Stomach smooth muscle (tissue), 2 donors: ENCODE data around the gene C17orf58.
"Not testable (repeated sequence)": the region's sequence is repeated elsewhere in the genome, so short reads cannot be mapped to it uniquely, and the experiment has no call there.

Experiments used
- H3K27ac ChIP-seq: one replicate; pipeline ENCODE4 v1.7.0; 2013; ENCODE audit warnings: mild to moderate bottlenecking, low read length, inconsistent platforms
- H3K27me3 ChIP-seq, 2 donors: one replicate each; pipeline ENCODE4 v1.7.0; 2013; ENCODE audit warnings: low read length in 2 of 2; ENCODE audit not compliant: insufficient read depth in 2 of 2, control insufficient read depth in 1 of 2
- H3K36me3 ChIP-seq, 2 donors: one replicate each; pipeline ENCODE4 v1.7.0; 2013; ENCODE audit warnings: low read length in 2 of 2; ENCODE audit not compliant: control insufficient read depth in 2 of 2, insufficient read depth in 2 of 2
- H3K4me1 ChIP-seq: one replicate; pipeline ENCODE4 v1.7.0; 2013; ENCODE audit warnings: low read length; ENCODE audit not compliant: control insufficient read depth, insufficient read depth
- H3K4me3 ChIP-seq, 2 donors: one replicate each; pipeline ENCODE4 v1.7.0; 2013; ENCODE audit warnings: low read length in 2 of 2
- H3K9ac ChIP-seq, 2 donors: one replicate each; pipeline ENCODE4 v1.7.0; 2013; ENCODE audit warnings: low read length in 2 of 2, mild to moderate bottlenecking in 1 of 2
- H3K9me3 ChIP-seq, 2 donors: one replicate each; pipeline ENCODE4 v1.7.0; 2013; ENCODE audit warnings: low read length in 2 of 2; ENCODE audit not compliant: control insufficient read depth in 2 of 2
- donor health status: healthy.
- donor health status: Pancreatic carcinoma.

C17orf58 gene

DNA sequence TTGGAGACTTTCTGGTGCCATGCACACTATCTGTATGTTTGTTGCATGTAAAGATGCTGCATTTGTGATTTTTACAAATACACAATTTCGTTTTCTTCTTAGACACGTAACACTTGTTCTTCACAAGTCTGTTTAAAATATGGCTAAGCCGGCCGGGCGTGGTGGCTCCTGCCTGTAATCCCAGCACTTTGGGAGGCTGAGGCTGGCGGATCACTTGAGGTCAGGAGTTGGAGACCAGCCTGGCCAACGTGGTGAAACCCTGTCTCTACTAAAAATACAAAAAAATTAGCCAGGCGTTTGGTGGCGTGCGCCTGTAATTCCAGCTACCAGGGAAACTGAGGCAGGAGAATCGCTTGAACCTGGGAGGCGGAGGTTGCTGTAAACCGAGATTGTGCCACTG is 24.5 kb upstream of the C17orf58 start:
- H3K4me1 ChIP-seq, H3K9me3 ChIP-seq, H3K27me3 ChIP-seq, H3K36me3 ChIP-seq: not testable (repeated sequence)
- Histone ChIP-seq H3K27ac (peak overlapping the region; percentile 78), H3K4me3 (peak overlapping the region; percentile 74 to 81), H3K9ac (peak overlapping the region; percentile 87 to 91)

DNA sequence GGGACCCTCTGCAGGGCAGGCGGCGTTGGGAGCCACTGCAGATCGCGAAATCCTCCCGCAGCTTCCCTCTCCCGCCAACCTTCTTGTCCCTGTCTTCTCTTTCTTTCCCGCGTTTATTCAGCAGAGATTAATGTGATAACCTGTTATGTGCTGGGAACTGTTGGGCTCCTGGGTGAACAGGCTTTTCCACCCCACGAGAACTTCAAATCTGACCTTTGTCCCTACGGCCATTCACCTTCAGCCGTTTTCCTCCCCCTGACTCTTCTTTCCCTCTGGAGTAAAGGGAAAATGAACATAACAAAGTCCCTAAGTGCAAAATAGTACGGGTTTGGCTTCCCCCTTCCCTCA is 24.1 kb upstream of the C17orf58 start:
- H3K4me3 ChIP-seq: peak overlapping the region; percentile 74 to 81
- no peaks in the 10 kb centered on the region for H3K27me3 ChIP-seq
- H3K36me3 ChIP-seq: no peaks in the 10 kb centered on the region
- peak overlapping the region; percentile 78 for H3K27ac ChIP-seq
- H3K9me3 ChIP-seq: no peaks in the 10 kb centered on the region
- peaks cover 3% of the 10 kb centered on the region for H3K4me1 ChIP-seq
- H3K9ac ChIP-seq: peak overlapping the region; percentile 87 to 91

DNA sequence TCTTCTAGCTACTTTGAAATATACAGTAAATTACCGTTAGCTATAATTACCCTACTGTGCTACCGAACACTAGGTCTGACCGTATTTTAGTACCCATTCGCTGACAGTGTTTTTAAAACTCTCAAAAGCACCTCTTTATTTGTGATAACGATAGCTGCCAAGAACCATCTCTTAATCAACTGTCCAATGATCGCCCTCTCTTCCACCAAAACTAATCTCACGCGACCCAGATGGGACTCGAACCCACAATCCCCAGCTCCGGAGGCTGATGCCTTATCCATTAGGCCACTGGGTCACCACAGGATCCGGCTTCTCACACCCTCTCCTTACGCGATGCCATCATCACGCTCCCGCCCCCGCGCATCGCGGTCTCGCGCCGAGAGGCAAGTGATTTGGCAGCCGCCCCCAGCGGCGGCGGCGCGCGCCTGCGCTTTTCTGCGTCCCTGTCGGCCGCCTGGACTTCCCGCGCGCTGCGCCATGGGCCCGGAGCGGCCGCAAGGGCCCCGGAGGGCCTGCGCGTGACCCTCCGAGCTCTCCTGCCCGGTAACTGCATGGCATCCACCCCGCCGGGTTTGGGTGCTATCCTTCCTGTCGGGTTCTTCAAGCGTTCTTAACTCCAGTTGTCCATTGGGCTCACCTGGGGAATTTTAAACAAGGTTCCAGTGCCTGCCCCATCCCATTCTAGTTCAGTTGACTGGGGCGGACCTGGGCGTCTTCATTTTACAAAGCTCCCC is 23.6 kb upstream of the C17orf58 start:
- peak overlapping the region; percentile 74 to 81 for H3K4me3 ChIP-seq
- H3K27me3 ChIP-seq: no peaks in the 10 kb centered on the region
- H3K27ac ChIP-seq: peak overlapping the region; percentile 78
- H3K4me1 ChIP-seq: peaks cover 3% of the 10 kb centered on the region
- peak overlapping the region; percentile 87 to 91 for H3K9ac ChIP-seq
- no peaks in the 10 kb centered on the region for H3K36me3 ChIP-seq
- no peaks in the 10 kb centered on the region for H3K9me3 ChIP-seq

DNA sequence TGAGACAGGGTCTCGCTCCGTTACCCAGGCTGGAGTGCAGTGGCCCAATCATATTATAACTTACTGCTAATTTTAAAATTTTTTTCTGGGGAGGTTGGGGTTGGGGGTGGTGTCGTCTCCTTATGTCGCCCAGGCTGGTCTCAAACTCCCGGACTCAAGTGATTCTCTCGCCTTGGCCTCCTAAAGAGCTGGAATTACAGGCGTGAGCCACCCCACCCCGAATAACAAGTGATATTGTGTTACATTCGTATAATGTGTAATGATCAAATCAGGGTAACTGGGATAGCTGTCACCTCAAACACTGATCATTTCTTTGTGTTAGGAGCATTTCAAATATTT is 23.0 kb upstream of the C17orf58 start:
- peak overlapping the region; percentile 78 for H3K27ac ChIP-seq
- peaks cover 3% of the 10 kb centered on the region for H3K4me1 ChIP-seq
- peak overlapping the region in 1 of 2 donors; percentile 81 for H3K4me3 ChIP-seq
- no peaks in the 10 kb centered on the region for H3K27me3 ChIP-seq
- H3K9me3 ChIP-seq: no peaks in the 10 kb centered on the region
- no peak overlapping the region for H3K9ac ChIP-seq
- no peaks in the 10 kb centered on the region for H3K36me3 ChIP-seq

DNA sequence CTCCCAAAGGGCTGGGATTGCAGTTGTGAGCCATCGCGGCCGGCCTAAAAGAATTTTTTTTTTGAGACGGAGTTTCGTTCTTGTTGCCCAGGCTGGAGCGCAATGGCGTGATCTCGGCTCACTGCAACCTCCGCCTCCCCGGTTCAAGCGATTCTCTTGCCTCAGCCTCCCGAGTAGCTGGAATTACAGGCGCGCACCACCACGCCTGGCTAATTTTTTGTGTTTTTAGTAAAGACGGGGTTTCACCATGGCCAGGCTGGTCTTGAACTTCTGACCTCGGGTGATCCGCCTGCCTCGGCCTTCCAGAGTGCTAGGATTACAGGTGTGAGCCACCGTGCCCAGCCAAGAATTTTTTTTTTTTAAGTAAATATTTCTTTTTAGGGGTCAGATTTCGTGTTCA is 22.2 kb upstream of the C17orf58 start:
- not testable (repeated sequence) for H3K9me3 ChIP-seq, H3K4me1 ChIP-seq, H3K27ac ChIP-seq, H3K36me3 ChIP-seq, H3K4me3 ChIP-seq, H3K9ac ChIP-seq, H3K27me3 ChIP-seq

DNA sequence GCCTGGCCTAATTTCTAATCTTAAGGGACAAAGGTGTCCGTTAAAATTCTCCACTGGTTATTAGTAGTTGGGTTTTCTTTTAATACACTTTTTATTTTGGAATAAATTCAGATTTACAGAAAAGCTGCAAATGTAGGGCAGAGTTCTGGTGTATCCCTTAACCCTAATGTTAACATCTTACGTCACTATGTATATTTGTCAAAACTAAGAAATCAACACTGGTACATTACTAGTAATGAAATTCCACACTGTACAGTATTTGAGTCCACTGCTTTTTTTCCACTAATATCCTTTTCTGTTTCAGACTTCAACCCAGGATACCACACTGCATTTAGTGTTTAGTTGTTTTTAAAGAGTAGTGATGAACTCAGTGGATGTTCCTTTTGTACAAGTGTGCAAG is 20.6 kb upstream of the C17orf58 start:
- Histone ChIP-seq H3K4me1 (peaks cover 3% of the 10 kb centered on the region), H3K27me3 (no peaks in the 10 kb centered on the region), H3K9ac (no peak overlapping the region), H3K27ac (no peak overlapping the region), H3K36me3 (no peaks in the 10 kb centered on the region), H3K4me3 (no peak overlapping the region), H3K9me3 (no peaks in the 10 kb centered on the region)

DNA sequence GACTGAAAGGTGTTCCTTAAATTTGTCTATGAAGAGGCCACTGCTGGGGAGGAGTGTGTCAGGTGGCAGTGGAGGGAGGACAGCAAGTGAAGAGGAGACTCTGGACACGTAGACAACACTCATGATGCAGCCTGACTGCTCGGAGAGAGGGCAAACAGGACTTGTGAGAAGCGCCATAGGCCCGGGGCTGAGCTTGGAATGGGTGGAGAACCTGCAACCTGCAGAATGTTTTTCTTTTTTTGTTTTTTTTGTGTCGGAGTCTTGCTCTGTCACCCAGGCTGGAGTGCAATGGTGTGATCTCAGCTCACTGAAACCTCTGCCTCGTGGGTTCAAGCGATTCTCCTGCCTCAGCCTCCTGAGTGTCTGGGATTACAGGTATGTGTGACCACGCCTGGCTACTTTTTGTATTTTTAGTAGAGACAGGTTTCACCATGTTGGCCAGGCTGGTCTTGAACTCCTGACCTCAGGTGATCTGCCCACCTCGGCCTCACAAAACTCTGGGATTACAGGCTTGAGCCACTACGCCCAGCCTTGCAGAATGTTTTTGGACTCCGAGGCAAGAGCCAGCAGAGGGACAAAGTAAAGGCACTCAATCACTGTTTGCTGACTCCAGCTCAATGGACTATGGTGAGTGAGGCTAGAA is 18.9 kb upstream of the C17orf58 start:
- H3K27ac ChIP-seq: no peak overlapping the region
- no peak overlapping the region for H3K9ac ChIP-seq
- H3K27me3 ChIP-seq: no peaks in the 10 kb centered on the region
- H3K9me3 ChIP-seq: no peaks in the 10 kb centered on the region
- H3K4me3 ChIP-seq: no peak overlapping the region
- no peaks in the 10 kb centered on the region for H3K36me3 ChIP-seq
- no peaks in the 10 kb centered on the region for H3K4me1 ChIP-seq

DNA sequence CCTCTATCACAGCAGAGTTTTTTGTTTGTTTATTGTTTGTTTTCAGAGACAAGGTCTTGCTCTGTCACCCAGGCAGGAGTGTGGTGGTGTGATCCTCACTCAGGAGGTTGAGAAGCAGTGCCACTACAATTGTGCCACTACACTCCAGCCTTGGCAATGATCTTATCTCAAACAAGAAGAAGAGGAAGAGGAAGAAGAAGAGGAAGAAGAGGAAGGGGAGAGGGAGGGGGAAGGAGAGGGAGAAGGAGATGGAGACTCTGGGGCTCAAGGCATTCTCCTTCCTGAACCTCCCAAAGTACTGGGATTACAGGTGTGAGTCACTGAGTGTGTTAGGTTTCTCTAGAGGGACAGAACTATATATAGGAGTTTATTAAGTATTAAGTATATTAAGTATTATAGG is 17.1 kb upstream of the C17orf58 start:
- H3K36me3 ChIP-seq: no peaks in the 10 kb centered on the region
- H3K4me3 ChIP-seq: no peak overlapping the region
- no peak overlapping the region for H3K27ac ChIP-seq
- no peaks in the 10 kb centered on the region for H3K9me3 ChIP-seq
- H3K4me1 ChIP-seq: no peaks in the 10 kb centered on the region
- no peaks in the 10 kb centered on the region for H3K27me3 ChIP-seq
- no peak overlapping the region for H3K9ac ChIP-seq

DNA sequence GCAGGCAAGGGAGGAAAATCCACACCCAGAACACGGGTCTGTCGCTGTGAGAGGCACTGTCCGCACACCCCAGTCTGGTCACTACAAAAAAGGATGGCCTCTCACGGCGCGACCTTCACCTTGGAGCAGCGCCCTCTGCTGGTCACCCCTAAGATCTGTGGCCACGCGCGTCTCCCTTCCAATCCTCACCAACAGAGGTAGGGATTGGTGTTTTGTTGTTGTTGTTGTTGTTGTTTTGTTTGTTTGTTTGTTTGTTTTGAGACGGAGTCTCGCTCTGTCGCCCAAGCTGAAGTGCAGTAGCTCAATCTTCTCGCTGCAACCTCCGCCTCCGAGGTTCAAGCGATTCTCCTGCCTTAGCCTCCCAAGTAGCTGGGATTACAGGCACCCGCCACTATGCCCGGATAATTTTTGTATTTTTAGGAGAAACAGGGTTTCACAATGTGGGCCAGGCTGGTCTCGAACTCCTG is 15.0 kb upstream of the C17orf58 start:
- H3K4me3 ChIP-seq: no peak overlapping the region
- H3K27ac ChIP-seq: no peak overlapping the region
- H3K27me3 ChIP-seq: no peaks in the 10 kb centered on the region
- no peaks in the 10 kb centered on the region for H3K9me3 ChIP-seq
- no peak overlapping the region for H3K9ac ChIP-seq
- no peaks in the 10 kb centered on the region for H3K4me1 ChIP-seq
- H3K36me3 ChIP-seq: no peaks in the 10 kb centered on the region

DNA sequence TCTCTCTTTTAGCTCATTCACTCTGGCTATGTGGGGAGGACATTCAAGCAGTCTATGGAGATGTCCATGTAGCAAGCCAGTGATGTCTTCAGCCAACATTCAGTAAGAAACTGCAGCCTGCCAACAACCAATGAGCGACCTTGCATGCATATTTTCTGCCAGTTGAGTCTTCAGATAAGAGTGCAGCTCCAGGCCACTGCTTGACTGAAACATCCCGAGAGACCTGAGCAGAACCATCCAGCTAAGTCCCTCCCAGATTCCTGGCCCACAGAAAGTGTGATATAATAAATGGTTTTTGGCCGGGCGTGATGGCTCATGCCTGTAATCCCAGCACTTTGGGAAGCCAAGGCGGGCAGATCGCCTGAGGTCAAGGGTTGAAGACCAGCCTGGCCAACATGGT is 10.5 kb upstream of the C17orf58 start:
- Histone ChIP-seq H3K4me1 (no peaks in the 10 kb centered on the region), H3K27me3 (no peaks in the 10 kb centered on the region), H3K36me3 (no peaks in the 10 kb centered on the region), H3K4me3 (no peak overlapping the region), H3K9ac (no peak overlapping the region), H3K27ac (no peak overlapping the region), H3K9me3 (no peaks in the 10 kb centered on the region)

DNA sequence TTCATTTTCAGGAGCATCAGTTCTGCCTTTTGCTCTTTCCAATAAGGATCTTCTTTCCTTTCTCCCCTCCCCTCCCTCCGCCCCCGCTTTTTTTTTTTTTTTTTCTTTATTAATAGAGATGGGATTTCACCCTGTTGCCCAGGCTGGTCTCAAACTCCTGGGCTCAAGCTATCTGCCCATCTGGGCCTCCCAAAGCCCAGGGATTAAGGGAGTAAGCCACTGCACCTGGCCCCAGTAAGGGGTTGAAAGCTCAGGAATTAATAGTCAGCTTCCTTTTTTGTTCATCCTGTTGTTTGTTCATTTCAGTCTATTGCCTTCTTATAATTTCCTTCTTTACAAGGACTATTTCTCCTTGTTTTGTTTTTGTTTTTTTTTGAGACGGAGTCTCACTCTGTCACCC is 7.9 kb upstream of the C17orf58 start:
- H3K4me3 ChIP-seq: no peak overlapping the region
- no peak overlapping the region for H3K9ac ChIP-seq
- H3K9me3 ChIP-seq: no peaks in the 10 kb centered on the region
- no peak overlapping the region for H3K27ac ChIP-seq
- H3K4me1 ChIP-seq: no peaks in the 10 kb centered on the region
- H3K27me3 ChIP-seq: no peaks in the 10 kb centered on the region
- H3K36me3 ChIP-seq: no peaks in the 10 kb centered on the region
